VCaP (cell line): Measurements from ENCODE around the gene MORC4.

Source experiments
- H3K27ac ChIP-seq: fragments of 450-650 bp; 2 replicates; pipeline ENCODE4 v1.5.1; 2017
- TF ChIP-seq, protein P1 (sequence below): fragments of 450-650 bp; conservative IDR thresholded peaks from 2 replicates; pipeline ENCODE4 v1.5.1; 2017; ENCODE audit warnings: mild to moderate bottlenecking, moderate library complexity

MORC4 gene

DNA sequence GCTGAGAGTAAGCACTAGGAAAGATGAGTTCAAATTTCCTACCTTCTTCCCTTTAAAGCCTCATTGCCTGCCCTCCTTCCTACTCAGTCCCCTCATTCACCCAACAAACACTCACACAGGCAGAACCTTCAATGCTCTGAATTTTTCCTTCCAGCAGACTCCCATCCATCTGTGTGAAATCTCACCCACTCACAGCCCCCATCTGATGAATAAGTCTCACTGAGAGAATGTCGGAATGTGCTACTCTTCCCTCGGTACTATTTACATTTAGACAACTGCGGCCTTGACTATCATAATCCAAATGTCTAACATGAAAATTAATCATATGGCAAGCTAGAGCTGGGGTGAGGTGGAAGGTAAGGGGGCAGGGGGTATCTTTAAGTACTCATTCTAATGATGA lies 60.4 kb downstream of the MORC4 start:
- H3K27ac ChIP-seq = no peak overlapping the region
- TF ChIP-seq, protein P1, sequence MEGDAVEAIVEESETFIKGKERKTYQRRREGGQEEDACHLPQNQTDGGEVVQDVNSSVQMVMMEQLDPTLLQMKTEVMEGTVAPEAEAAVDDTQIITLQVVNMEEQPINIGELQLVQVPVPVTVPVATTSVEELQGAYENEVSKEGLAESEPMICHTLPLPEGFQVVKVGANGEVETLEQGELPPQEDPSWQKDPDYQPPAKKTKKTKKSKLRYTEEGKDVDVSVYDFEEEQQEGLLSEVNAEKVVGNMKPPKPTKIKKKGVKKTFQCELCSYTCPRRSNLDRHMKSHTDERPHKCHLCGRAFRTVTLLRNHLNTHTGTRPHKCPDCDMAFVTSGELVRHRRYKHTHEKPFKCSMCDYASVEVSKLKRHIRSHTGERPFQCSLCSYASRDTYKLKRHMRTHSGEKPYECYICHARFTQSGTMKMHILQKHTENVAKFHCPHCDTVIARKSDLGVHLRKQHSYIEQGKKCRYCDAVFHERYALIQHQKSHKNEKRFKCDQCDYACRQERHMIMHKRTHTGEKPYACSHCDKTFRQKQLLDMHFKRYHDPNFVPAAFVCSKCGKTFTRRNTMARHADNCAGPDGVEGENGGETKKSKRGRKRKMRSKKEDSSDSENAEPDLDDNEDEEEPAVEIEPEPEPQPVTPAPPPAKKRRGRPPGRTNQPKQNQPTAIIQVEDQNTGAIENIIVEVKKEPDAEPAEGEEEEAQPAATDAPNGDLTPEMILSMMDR = no peak

DNA sequence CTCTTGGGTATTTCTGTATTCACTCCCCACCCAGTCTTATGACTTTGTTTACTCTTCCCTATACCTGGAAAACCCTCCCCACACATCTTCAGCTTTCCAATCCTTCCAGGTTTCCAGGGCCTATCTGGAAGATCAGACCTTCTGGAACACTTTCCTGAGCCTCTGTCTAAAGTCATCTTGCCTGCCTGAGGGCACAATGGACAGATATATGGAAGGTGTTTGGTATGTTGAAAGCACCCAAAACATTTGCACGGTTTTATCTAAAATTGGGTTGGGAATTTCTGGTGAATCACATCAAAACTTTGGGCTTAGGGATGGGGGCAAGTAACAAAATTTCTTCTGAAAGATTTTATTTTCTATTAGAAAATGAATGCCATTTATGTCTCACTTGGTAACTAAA lies 63.8 kb downstream of the MORC4 start:
- TF ChIP-seq, protein P1 = no peak
- no peak overlapping the region for H3K27ac ChIP-seq

DNA sequence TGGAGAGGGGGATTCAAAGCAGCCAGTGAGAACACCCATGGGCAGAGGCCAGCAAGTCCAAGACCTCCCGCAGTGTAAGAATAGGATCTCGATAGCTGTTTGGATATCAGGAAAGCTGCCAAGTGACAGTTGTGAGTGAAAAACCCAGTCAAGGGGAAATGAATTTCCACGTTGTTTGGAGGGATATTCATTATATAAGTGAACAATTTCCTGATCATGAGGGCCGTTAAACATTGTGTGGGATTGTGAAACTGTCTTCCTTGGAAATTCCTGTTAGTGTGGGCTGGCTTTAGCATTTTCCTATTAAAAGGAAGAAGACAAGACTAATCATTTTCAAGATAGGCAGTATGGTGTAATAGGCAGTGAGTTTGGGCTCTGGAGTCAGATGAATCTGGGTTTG lies 64.8 kb downstream of the MORC4 start:
- TF ChIP-seq, protein P1 = no peak
- no peak overlapping the region for H3K27ac ChIP-seq

DNA sequence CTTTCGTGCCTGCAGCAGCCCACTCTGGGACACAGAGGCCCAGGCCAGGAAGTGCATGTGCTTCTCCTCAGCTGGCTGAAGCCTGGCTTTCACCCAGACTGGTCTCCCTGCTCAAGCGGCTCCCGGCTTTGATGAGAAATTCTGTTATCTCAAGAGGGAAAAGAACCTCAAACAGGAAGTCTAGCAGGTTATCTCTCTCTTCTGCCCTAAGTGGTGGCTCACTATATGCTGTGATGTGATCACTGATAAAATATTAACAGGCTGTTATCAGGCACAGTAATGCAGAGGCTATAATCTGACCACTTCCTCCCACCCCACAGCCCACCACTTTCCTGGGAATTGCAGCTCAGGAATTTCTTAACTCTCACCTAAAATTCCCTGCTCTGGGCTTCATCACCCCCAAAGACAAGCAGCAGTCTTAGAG lies 66.5 kb downstream of the MORC4 start:
- TF ChIP-seq, protein P1 = no peak
- H3K27ac ChIP-seq = no peak overlapping the region

DNA sequence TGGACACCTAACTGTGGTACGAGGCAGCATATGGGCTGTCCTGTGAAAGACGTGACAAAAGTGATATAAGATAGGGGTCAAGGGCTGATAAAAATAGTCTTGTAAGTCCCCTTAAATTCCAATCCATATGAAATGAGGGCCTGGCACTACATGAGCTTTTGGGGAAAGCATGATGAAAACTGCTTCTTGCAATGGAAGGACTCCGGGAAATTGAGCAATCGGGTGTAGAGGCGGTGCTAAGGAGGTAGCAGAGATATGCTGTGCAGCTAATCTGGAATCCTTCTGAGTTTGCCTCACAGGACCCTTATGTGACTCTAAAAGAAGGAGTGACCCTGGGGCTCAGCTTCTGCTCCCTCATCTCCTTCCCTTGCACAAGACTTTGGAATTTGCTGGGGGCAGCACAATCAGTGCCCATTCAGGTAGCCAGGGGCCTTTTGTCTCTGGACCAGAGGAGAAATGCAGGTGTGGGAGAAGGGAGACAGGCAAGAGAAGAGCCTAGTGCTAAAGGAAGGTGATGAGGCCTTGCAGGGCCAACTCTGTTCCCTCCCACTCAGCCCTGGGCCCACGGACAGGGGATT lies 67.0 kb downstream of the MORC4 start:
- H3K27ac ChIP-seq = no peak overlapping the region
- TF ChIP-seq, protein P1 = no peak

DNA sequence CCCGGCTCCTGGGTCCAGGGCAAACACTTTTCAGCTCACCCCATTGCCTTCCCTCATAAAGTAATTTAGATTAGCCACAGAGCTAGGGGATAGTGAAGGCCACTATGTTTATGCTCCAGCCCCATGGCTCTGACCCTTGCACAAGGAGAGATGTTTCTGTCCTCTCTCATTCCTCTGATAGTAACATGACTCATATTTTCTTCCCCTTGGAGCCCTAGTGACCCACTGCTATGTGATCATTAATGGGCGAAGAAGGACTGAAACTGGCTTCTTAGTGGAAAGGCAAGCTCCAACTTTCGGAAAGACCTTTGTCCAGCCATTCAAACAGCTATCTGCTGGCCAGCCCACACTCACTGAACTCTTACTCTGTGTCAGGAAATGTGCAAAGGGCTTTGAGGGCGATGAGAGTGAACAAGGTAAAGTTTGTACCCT lies 67.5 kb downstream of the MORC4 start:
- H3K27ac ChIP-seq = no peak overlapping the region
- TF ChIP-seq, protein P1 = no peak

DNA sequence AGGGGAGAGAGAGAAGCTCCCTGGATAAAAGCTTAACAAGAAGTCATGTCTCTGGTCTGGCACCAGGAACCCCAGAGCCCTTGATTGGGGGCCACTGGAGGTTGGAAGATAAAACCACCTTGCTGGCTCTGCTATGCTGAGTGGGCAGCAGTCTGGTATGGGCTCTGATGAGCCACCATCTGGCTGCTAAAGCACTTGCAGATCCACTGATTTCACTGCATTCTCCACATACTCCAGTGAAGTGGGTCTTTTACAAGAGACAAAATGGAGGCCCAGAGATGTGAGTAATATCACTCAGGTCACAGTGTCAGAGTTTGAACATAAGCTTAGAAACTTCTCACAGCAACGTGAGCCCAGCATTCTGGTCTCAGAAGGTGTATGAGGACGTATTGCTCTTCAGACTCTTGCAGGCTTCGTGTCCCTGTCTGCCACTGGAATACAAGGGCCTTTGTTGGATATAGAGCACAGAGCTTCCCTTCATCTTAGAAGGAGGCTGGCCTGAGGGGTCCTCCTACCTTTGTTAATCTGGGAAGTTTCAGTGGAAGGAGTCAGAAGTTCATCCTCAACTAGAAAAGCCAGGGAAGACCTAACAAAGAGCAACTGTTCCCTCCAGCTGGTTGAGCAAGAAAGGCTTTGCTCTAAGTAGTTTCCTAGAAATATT lies 68.1 kb downstream of the MORC4 start:
- H3K27ac ChIP-seq = no peak overlapping the region
- TF ChIP-seq, protein P1 = no peak
